ENCODE results near the gene PRRT4.

The PRRT4 gene

DNA sequence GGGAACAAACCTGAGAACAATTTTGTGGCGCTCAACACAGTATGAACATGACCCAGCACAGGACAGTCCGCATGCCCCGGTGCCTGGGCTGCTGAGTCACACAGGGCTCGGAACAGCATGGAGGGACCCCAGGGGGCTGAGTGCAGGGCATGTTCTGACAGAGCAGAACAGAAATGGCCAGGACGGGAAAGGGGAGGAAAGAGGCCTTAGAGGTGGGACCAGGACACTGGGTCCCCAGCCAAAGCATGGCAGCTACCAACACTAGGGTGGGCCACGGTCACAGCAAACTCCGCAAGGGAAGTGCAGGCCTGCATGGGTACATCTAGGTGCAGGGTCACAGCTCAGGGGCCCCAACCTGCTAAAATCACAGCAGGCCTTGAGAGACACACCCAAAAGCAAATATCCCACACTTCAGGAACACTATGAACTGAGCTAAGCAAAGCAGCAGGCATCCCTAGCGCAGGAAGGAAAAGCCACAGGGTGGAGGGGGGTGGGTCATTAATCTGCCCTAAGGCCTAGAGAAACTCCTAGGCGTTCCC, 42.7 kb upstream of the PRRT4 start:
- H3K36me3 Mint-ChIP-seq (ENCODE audit: low read depth), result peaks cover 5% of the 10 kb centered on the region
- peaks cover 39% of the 10 kb centered on the region for H3K4me1 Mint-ChIP-seq
- H3K4me3 Mint-ChIP-seq, result peak overlapping the region; percentile 81
- DNase-seq, result no peak
- H3K27me3 Mint-ChIP-seq (ENCODE audit: low read depth, poor library complexity), result peaks cover 35% of the 10 kb centered on the region
- peak overlapping the region; percentile 22 for H3K27ac Mint-ChIP-seq
- H3K9me3 Mint-ChIP-seq, result no peaks in the 10 kb centered on the region
- TF ChIP-seq, protein P1, sequence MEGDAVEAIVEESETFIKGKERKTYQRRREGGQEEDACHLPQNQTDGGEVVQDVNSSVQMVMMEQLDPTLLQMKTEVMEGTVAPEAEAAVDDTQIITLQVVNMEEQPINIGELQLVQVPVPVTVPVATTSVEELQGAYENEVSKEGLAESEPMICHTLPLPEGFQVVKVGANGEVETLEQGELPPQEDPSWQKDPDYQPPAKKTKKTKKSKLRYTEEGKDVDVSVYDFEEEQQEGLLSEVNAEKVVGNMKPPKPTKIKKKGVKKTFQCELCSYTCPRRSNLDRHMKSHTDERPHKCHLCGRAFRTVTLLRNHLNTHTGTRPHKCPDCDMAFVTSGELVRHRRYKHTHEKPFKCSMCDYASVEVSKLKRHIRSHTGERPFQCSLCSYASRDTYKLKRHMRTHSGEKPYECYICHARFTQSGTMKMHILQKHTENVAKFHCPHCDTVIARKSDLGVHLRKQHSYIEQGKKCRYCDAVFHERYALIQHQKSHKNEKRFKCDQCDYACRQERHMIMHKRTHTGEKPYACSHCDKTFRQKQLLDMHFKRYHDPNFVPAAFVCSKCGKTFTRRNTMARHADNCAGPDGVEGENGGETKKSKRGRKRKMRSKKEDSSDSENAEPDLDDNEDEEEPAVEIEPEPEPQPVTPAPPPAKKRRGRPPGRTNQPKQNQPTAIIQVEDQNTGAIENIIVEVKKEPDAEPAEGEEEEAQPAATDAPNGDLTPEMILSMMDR (IDR thresholded peaks at IDR 0.05), result no peak

DNA sequence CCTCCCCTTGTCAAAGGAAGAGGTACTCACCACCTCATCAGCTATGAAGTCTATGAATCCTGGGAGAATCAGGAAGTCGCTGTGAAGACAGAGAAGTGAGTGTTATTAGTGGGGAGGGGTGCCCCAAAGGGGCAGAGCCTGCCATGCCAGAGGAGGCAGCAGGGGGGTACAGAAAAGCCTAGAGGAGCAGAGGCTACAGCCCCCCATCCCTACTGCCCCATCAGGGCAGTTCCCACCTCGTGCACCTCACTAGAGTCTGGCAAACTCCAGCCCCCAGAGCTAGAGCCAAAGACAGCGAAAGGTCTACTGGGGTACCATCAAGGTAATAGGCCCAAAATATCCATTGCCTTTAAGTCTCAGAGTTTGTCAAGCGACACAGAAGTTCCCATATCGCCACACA, 42.2 kb upstream of the PRRT4 start:
- Mint-ChIP-seq H3K9me3 (no peaks in the 10 kb centered on the region), H3K27ac (no peak overlapping the region), H3K4me3 (peak overlapping the region; percentile 81)

DNA sequence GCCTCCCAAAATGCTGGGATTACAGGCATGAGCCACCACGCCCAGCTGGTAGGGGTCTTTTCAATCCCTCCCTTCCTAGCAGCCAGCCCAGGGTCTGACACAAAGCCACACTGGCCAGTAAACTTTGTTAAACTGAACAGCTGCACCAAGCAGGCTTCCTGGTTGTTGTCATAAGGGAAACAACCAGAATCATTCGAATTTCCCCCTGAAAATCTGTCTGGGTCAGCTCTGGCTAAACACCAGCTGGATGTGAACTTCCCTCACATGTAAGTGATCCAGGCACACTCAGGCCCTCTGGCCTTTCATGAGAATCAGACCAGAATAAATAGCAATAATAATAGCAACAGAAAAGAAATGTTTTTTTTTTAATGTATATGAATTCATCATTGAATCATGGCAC, 40.9 kb upstream of the PRRT4 start:
- TF ChIP-seq, protein P1 (IDR thresholded peaks at IDR 0.05), result no peak
- no peak for DNase-seq
- no peaks in the 10 kb centered on the region for H3K9me3 Mint-ChIP-seq
- peaks cover 25% of the 10 kb centered on the region for H3K4me1 Mint-ChIP-seq
- peaks cover 5% of the 10 kb centered on the region for H3K36me3 Mint-ChIP-seq (ENCODE audit: low read depth)
- H3K4me3 Mint-ChIP-seq, result no peak overlapping the region
- H3K27ac Mint-ChIP-seq, result no peak overlapping the region
- H3K27me3 Mint-ChIP-seq (ENCODE audit: low read depth, poor library complexity), result peaks cover 16% of the 10 kb centered on the region

More for the DNA sequence above, 42.2 kb upstream of the PRRT4 start:
- Mint-ChIP-seq H3K27me3 (ENCODE audit: low read depth, poor library complexity) (peaks cover 30% of the 10 kb centered on the region), H3K4me1 (peaks cover 34% of the 10 kb centered on the region), H3K36me3 (ENCODE audit: low read depth) (peaks cover 5% of the 10 kb centered on the region)
- DNase-seq, result no peak
- TF ChIP-seq, protein P1 (IDR thresholded peaks at IDR 0.05), result no peak

DNA sequence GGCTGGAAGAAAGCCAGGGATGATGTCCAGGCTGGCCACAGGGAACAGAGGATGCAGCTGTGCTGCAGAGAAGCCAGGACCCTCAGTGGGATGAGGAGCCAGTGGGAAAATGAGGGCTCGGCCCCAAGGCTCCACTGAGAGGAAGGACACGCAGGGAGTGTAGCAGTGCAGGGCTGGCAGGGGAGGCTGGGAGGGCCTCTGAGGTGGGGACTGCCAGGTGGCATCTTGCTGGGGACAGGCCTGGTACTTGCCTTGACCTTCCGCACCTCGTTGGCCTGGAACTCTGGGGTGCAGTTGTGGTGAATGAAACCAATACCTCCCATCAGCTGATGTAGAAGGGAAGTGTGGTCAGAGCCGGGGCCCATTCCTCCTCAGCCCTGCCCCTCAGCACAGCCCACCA, 39.1 kb upstream of the PRRT4 start:
- TF ChIP-seq, protein P1 (IDR thresholded peaks at IDR 0.05), result no peak
- no peak for DNase-seq
- Mint-ChIP-seq H3K27ac (no peak overlapping the region), H3K4me3 (no peak overlapping the region), H3K27me3 (ENCODE audit: low read depth, poor library complexity) (peaks cover 5% of the 10 kb centered on the region), H3K4me1 (peaks cover 19% of the 10 kb centered on the region), H3K9me3 (no peaks in the 10 kb centered on the region), H3K36me3 (ENCODE audit: low read depth) (peaks cover 12% of the 10 kb centered on the region)

DNA sequence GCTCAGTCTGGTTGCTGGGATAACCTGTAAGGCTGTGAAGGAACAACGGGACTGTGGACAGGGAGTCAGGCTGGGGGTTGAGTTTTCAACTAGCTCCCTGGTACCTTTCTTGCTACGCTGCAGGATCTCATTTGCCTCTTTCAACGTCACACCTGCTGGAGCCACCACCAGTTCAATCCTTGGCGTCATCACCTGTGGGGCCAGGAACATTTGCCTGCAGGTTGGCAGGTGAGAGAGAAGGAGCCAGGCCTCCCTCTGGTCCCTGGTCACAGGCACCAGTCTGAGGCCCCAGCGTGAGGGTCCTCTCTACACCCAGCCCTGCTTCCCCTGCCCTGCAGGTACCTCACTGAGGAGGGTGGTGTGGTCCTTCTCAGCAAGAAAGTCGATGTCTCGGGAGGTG, 38.5 kb upstream of the PRRT4 start:
- TF ChIP-seq, protein P1 (IDR thresholded peaks at IDR 0.05), result no peak
- no peak for DNase-seq
- H3K4me1 Mint-ChIP-seq, result peaks cover 18% of the 10 kb centered on the region
- no peak overlapping the region for H3K27ac Mint-ChIP-seq
- no peaks in the 10 kb centered on the region for H3K9me3 Mint-ChIP-seq
- no peak overlapping the region for H3K4me3 Mint-ChIP-seq
- H3K27me3 Mint-ChIP-seq (ENCODE audit: low read depth, poor library complexity), result peaks cover 5% of the 10 kb centered on the region
- peaks cover 12% of the 10 kb centered on the region for H3K36me3 Mint-ChIP-seq (ENCODE audit: low read depth)

DNA sequence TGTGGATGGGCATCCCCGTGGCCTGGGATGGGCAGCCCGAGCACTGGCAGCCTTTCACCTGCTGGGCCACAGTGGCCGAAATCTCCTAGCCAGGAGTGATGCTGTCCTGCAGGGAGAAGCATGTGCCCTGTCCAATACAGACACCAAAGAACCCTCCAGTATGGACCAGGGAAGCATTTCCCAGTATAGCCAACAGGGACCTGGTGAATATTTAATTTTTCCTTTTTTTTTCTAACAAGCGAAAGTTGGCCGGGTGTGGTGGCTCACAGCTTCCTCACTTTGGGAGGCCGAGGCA, 37.3 kb upstream of the PRRT4 start:
- H3K27ac Mint-ChIP-seq, result no peak overlapping the region
- no peaks in the 10 kb centered on the region for H3K27me3 Mint-ChIP-seq (ENCODE audit: low read depth, poor library complexity)
- TF ChIP-seq, protein P1 (IDR thresholded peaks at IDR 0.05), result peak; percentile 30
- peaks cover 12% of the 10 kb centered on the region for H3K36me3 Mint-ChIP-seq (ENCODE audit: low read depth)
- H3K9me3 Mint-ChIP-seq, result no peaks in the 10 kb centered on the region
- peaks cover 5% of the 10 kb centered on the region for H3K4me1 Mint-ChIP-seq
- no peak for DNase-seq
- H3K4me3 Mint-ChIP-seq, result no peak overlapping the region
